ENCODE measurements around the gene SLC28A2. TPM values are rescaled to one million over a fixed set of nuclear protein-coding genes. Genes with fewer than 3 reads are reported as not detected.

SLC28A2 gene
- total and polyA plus RNA-seq, 4 experiments from 2014 or later: not detected

GRCh38 chr15:45326280-45326679 lies 74.2 kb downstream of the SLC28A2 start:
- H3K4me1 ChIP-seq (ENCODE audit: insufficient read depth, low read length): no peaks in the 10 kb centered on the region
- H3K4me3 Mint-ChIP-seq: no peak overlapping the region
- intact Hi-C loops (cut with micrococcal nuclease): no loop called here
- H3K9me3 Mint-ChIP-seq: peaks cover 0 to 3% (median 0%) of the 10 kb centered on the region in 8 donors
- no peak overlapping the region for H3K27ac Mint-ChIP-seq
- no peak overlapping the region for H3K27ac ChIP-seq (ENCODE audit: low read depth, low read length)
- H3K36me3 Mint-ChIP-seq: no peaks in the 10 kb centered on the region
- no peaks in the 10 kb centered on the region for H3K9me3 ChIP-seq (ENCODE audit: control insufficient read depth in 1 of 2, low read length in 2 of 2)
- H3K27me3 ChIP-seq (ENCODE audit: insufficient read depth, low read length): no peaks in the 10 kb centered on the region
- peaks cover 16 to 19% of the 10 kb centered on the region in 2 donors for H3K27me3 Mint-ChIP-seq
- no peak overlapping the region for H3K4me3 ChIP-seq (ENCODE audit: low read length in 2 of 2)
- POLR2A ChIA-PET (ENCODE audit: partially characterized antibody): no interaction called here
- no peak for DNase-seq
- CTCF ChIA-PET (ENCODE audit: partially characterized antibody): no interaction called here
- no peaks in the 10 kb centered on the region for H3K4me1 Mint-ChIP-seq
- H3K36me3 ChIP-seq (ENCODE audit: insufficient read depth, low read length): no peaks in the 10 kb centered on the region

- Histone ChIP-seq H3K4me1 (ENCODE audit: insufficient read depth, low read length) (no peaks in the 10 kb centered on the region), H3K27me3 (ENCODE audit: insufficient read depth, low read length) (no peaks in the 10 kb centered on the region), H3K36me3 (ENCODE audit: insufficient read depth, low read length) (no peaks in the 10 kb centered on the region), H3K27ac (ENCODE audit: low read depth, low read length) (no peak overlapping the region), H3K4me3 (ENCODE audit: low read length in 2 of 2) (no peak overlapping the region), H3K9me3 (ENCODE audit: control insufficient read depth in 1 of 2, low read length in 2 of 2) (no peaks in the 10 kb centered on the region)
- no peak for DNase-seq
- Mint-ChIP-seq H3K27ac (no peak overlapping the region), H3K27me3 (peaks cover 16 to 21% of the 10 kb centered on the region in 2 donors), H3K9me3 (peaks cover 0 to 3% (median 0%) of the 10 kb centered on the region in 8 donors), H3K4me1 (no peaks in the 10 kb centered on the region), H3K36me3 (no peaks in the 10 kb centered on the region), H3K4me3 (no peak overlapping the region)
- CTCF ChIA-PET (ENCODE audit: partially characterized antibody): no interaction called here
- intact Hi-C loops (cut with micrococcal nuclease): no loop called here
- POLR2A ChIA-PET (ENCODE audit: partially characterized antibody): no interaction called here
Measured at GRCh38 chr15:45326741-45327140, 74.7 kb downstream of the SLC28A2 start.

Other genes with a start within 250 kb of the SLC28A2 start
- gene SORD, start 229.0 kb upstream of the SLC28A2 start, total RNA-seq: 1 to 10 TPM; 4.2 to 4.4 TPM
- 1 to 10 TPM; 6.7 to 7.0 TPM for gene SORD, start 229.0 kb upstream of the SLC28A2 start, polyA plus RNA-seq
- under 1 TPM; 0.06 TPM for gene DUOX2, start 138.1 kb upstream of the SLC28A2 start, total RNA-seq
- gene DUOX2, start 138.1 kb upstream of the SLC28A2 start, polyA plus RNA-seq: under 1 TPM in 1 of 2 donors, not detected in 1; 0.02 TPM
- not detected for gene DUOXA2, start 137.9 kb upstream of the SLC28A2 start, total RNA-seq
- gene DUOXA2, start 137.9 kb upstream of the SLC28A2 start, polyA plus RNA-seq: not detected
- gene DUOXA1, start 122.4 kb upstream of the SLC28A2 start, total RNA-seq: under 1 TPM; 0.23 to 0.97 TPM
- gene DUOXA1, start 122.4 kb upstream of the SLC28A2 start, polyA plus RNA-seq: not detected
- under 1 TPM; 0.06 to 0.19 TPM for gene DUOX1, start 122.2 kb upstream of the SLC28A2 start, total RNA-seq
- 1 to 10 TPM in 1 of 2 donors, under 1 TPM in 1; 0.19 to 2.9 TPM for gene DUOX1, start 122.2 kb upstream of the SLC28A2 start, polyA plus RNA-seq
- gene SHF, start 64.3 kb upstream of the SLC28A2 start, total RNA-seq: 1 to 10 TPM; 5.3 to 6.7 TPM
- gene SHF, start 64.3 kb upstream of the SLC28A2 start, polyA plus RNA-seq: 1 to 10 TPM in 1 of 2 donors, under 1 TPM in 1; 0.66 to 1.7 TPM
- 1 to 10 TPM; 1.1 to 1.6 TPM for gene GATM, start 126.3 kb downstream of the SLC28A2 start, total RNA-seq
- gene GATM, start 126.3 kb downstream of the SLC28A2 start, polyA plus RNA-seq: under 1 TPM in 1 of 2 donors, not detected in 1; 0.26 TPM

All from CD4-positive, alpha-beta memory T cell (primary cell).